H9 (cell line): Measurements from ENCODE around the gene ADARB2. TPM values are rescaled to one million over a fixed set of nuclear protein-coding genes. Genes with fewer than 3 reads are reported as not detected.

Source experiments
- DNase-seq: peaks from one replicate; pipeline ENCODE4 v3.0.0-alpha.2; 2017
- H2AFZ ChIP-seq: one replicate; pipeline ENCODE4 v1.6.1; 2013; ENCODE audit warnings: mild to moderate bottlenecking, low read length, control low read depth, moderate library complexity
- H2AK5ac ChIP-seq: 2 replicates; pipeline ENCODE4 v1.6.1; 2013; ENCODE audit warnings: low read length, control low read depth, mixed read lengths; ENCODE audit not compliant: insufficient read length
- H2BK120ac ChIP-seq: one replicate; pipeline ENCODE4 v1.6.1; 2013; ENCODE audit warnings: low read depth, mild to moderate bottlenecking, low read length, control low read depth, inconsistent platforms; ENCODE audit not compliant: poor library complexity, severe bottlenecking
- H2BK12ac ChIP-seq: 2 replicates; pipeline ENCODE4 v1.6.1; 2013; ENCODE audit warnings: low read length, control low read depth, mixed read lengths, low read depth; ENCODE audit not compliant: insufficient read length
- H2BK15ac ChIP-seq: 2 replicates; pipeline ENCODE4 v1.6.1; 2013; ENCODE audit warnings: low read depth, low read length, control low read depth
- H2BK20ac ChIP-seq: one replicate; pipeline ENCODE4 v1.6.1; 2013; ENCODE audit warnings: low read depth, mild to moderate bottlenecking, low read length, control low read depth, inconsistent platforms; ENCODE audit not compliant: poor library complexity, severe bottlenecking
- H2BK5ac ChIP-seq: 2 replicates; pipeline ENCODE4 v1.6.1; 2013; ENCODE audit warnings: low read length, control low read depth, mixed read lengths; ENCODE audit not compliant: insufficient read length
- H3K14ac ChIP-seq: 2 replicates; pipeline ENCODE4 v1.6.1; 2013; ENCODE audit warnings: low read length, control low read depth; ENCODE audit not compliant: insufficient read depth
- H3K18ac ChIP-seq: 2 replicates; pipeline ENCODE4 v1.6.1; 2013; ENCODE audit warnings: low read depth, mild to moderate bottlenecking, mixed read lengths, low read length, control low read depth; ENCODE audit not compliant: insufficient read length
- H3K23ac ChIP-seq: 2 replicates; pipeline ENCODE4 v1.6.1; 2013; ENCODE audit warnings: low read length, control low read depth, mixed read lengths, low read depth; ENCODE audit not compliant: insufficient read length
- H3K23me2 ChIP-seq: 2 replicates; pipeline ENCODE4 v1.6.1; 2013; ENCODE audit warnings: low read depth, mild to moderate bottlenecking, mixed read lengths, low read length, control low read depth; ENCODE audit not compliant: insufficient read length, poor library complexity, severe bottlenecking
- H3K27ac ChIP-seq: 2 replicates; pipeline ENCODE4 v1.5.1; 2013; ENCODE audit warnings: low read length, control low read depth, mixed read lengths, low read depth; ENCODE audit not compliant: insufficient read length
- H3K27me3 ChIP-seq: 2 replicates; pipeline ENCODE4 v1.6.1; 2013; ENCODE audit warnings: low read length, control low read depth, inconsistent platforms; ENCODE audit not compliant: insufficient read depth
- H3K4ac ChIP-seq: 2 replicates; pipeline ENCODE4 v1.6.1; 2013; ENCODE audit warnings: low read depth, mild to moderate bottlenecking, control low read depth, inconsistent platforms, low read length, moderate library complexity
- H3K4me1 ChIP-seq: 2 replicates; pipeline ENCODE4 v1.6.1; 2013; ENCODE audit warnings: low read length, control low read depth, inconsistent platforms; ENCODE audit not compliant: insufficient read depth
- H3K4me2 ChIP-seq: 2 replicates; pipeline ENCODE4 v1.6.1; 2013; ENCODE audit warnings: low read length, control low read depth, mixed read lengths; ENCODE audit not compliant: insufficient read length, insufficient read depth
- H3K56ac ChIP-seq: 2 replicates; pipeline ENCODE4 v1.6.1; 2013; ENCODE audit warnings: low read depth, mild to moderate bottlenecking, mixed read lengths, low read length, control low read depth; ENCODE audit not compliant: insufficient read length
- H3K79me1 ChIP-seq: 2 replicates; pipeline ENCODE4 v1.6.1; 2013; ENCODE audit warnings: low read depth, mild to moderate bottlenecking, moderate library complexity, low read length, control low read depth, inconsistent platforms; ENCODE audit not compliant: insufficient read depth, poor library complexity, severe bottlenecking
- H3K79me2 ChIP-seq: 2 replicates; pipeline ENCODE4 v1.6.1; 2013; ENCODE audit warnings: low read length, control low read depth, inconsistent platforms; ENCODE audit not compliant: insufficient read depth
- H3K9ac ChIP-seq: 2 replicates; pipeline ENCODE4 v1.6.1; 2013; ENCODE audit warnings: low read length, control low read depth, mixed read lengths; ENCODE audit not compliant: insufficient read length; ENCODE audit errors: extremely low read depth
- H3K9me3 ChIP-seq: one replicate; pipeline ENCODE4 v1.6.1; 2013; ENCODE audit warnings: low read depth, low read length, inconsistent platforms; ENCODE audit not compliant: control insufficient read depth
- H3T11ph ChIP-seq: one replicate; pipeline ENCODE4 v1.6.1; 2013; ENCODE audit warnings: mild to moderate bottlenecking, low read length, control low read depth, inconsistent platforms
- H4K20me1 ChIP-seq: one replicate; pipeline ENCODE4 v1.6.1; 2013; ENCODE audit not compliant: control insufficient read depth, insufficient read length, insufficient read depth
- H4K5ac ChIP-seq: 2 replicates; pipeline ENCODE4 v1.6.1; 2013; ENCODE audit warnings: low read depth, mild to moderate bottlenecking, mixed read lengths, low read length, control low read depth; ENCODE audit not compliant: insufficient read length
- H4K8ac ChIP-seq: replicated peaks from 2 replicates; pipeline ENCODE4 v1.6.1; 2013; ENCODE audit warnings: low read length, control low read depth, mixed read lengths, low read depth; ENCODE audit not compliant: insufficient read length
- H4K91ac ChIP-seq: 2 replicates; pipeline ENCODE4 v1.6.1; 2013; ENCODE audit warnings: low read depth, mild to moderate bottlenecking, moderate library complexity, mixed read lengths, low read length, control low read depth; ENCODE audit not compliant: insufficient read length
- H3K27ac Mint-ChIP-seq, 3 experiments: 2 replicates in 2 of 3; 3 replicates in 1 of 3; pipeline ENCODE4 v1.8.0; 2020 to 2021; ENCODE audit warnings: mixed read lengths in 3 of 3, mild to moderate bottlenecking in 1 of 3, moderate library complexity in 1 of 3
- H3K27me3 Mint-ChIP-seq: 2 replicates; pipeline ENCODE4 v1.8.0; 2021; ENCODE audit warnings: low read depth, mild to moderate bottlenecking, moderate library complexity, mixed read lengths
- H3K36me3 Mint-ChIP-seq, 3 experiments: 2 replicates in 2 of 3; 3 replicates in 1 of 3; pipeline ENCODE4 v1.8.0; 2020 to 2021; ENCODE audit warnings: low read depth in 3 of 3, mixed read lengths in 3 of 3; ENCODE audit not compliant: insufficient read depth in 1 of 3
- H3K4me1 Mint-ChIP-seq, 2 experiments: 2 replicates each; pipeline ENCODE4 v1.8.0; 2020; ENCODE audit warnings: mixed read lengths in 2 of 2
- H3K4me3 Mint-ChIP-seq, 2 experiments: 2 replicates in 1 of 2; 3 replicates in 1 of 2; pipeline ENCODE4 v1.8.0; 2020 to 2021; ENCODE audit warnings: mild to moderate bottlenecking in 2 of 2, mixed read lengths in 2 of 2, moderate library complexity in 1 of 2
- H3K9me3 Mint-ChIP-seq, 2 experiments: 2 replicates in 1 of 2; 3 replicates in 1 of 2; pipeline ENCODE4 v1.8.0; 2020; ENCODE audit warnings: mild to moderate bottlenecking in 2 of 2, mixed read lengths in 2 of 2, moderate library complexity in 1 of 2
- CTCF ChIP-seq: fragments of 200-600 bp; sonication (generic); conservative IDR thresholded peaks from 3 replicates; pipeline ENCODE4 v1.8.0; 2021; ENCODE audit warnings: antibody characterized with exemption, mild to moderate bottlenecking
- WGBS: extraction: QIAGEN DNeasy Blood & Tissue Kit; methylation state at CpG from one replicate; pipeline ENCODE4 v1.1.7; 2013; ENCODE audit warnings: missing lambda C conversion rate, low lambda C conversion rate, mixed read lengths; ENCODE audit not compliant: insufficient read length; ENCODE audit errors: extremely low coverage; 5-methylcytosine and 5-hydroxymethylcytosine counted together
- total RNA-seq: library from RNA; stranded (reverse); gene quantifications from 2 replicates; pipeline ENCODE4 v1.2.1, GENCODE V29; 2021

The ADARB2 gene
- total RNA-seq, 1 experiment from 2014 or later: 0.87 TPM

GRCh38 chr10:1632141-1632540 is 105.2 kb downstream of the ADARB2 start:
- no peak overlapping the region for H4K5ac ChIP-seq
- H3K4me2 ChIP-seq: no peak overlapping the region
- H3K23me2 ChIP-seq: no peaks in the 10 kb centered on the region
- no peak overlapping the region for H3K18ac ChIP-seq
- no peaks in the 10 kb centered on the region for H3K79me2 ChIP-seq
- peaks cover 2% of the 10 kb centered on the region; the same call in 1 of the 2 replicates for H3K4me1 ChIP-seq
- no peak overlapping the region for H4K8ac ChIP-seq
- WGBS: no CpG with 5 or more reads among the region's 3 CpGs
- Mint-ChIP-seq H3K27me3 (no peaks in the 10 kb centered on the region), H3K4me3 (no peak overlapping the region), H3K4me1 (peaks cover 15 to 21% of the 10 kb centered on the region in 2 experiments), H3K36me3 (peaks cover 0 to 2% (median 0%) of the 10 kb centered on the region in 3 experiments; a peak in 2 of 7 replicates), H3K9me3 (no peaks in the 10 kb centered on the region), H3K27ac (no peak overlapping the region)
- H2BK120ac ChIP-seq: no peak overlapping the region
- no peak overlapping the region for H4K91ac ChIP-seq
- no peak overlapping the region for H2BK20ac ChIP-seq
- H3K56ac ChIP-seq: no peak overlapping the region
- no peak for DNase-seq
- H2BK5ac ChIP-seq: no peak overlapping the region
- no peak overlapping the region for H3K14ac ChIP-seq
- H2AFZ ChIP-seq: no peak overlapping the region
- TF ChIP-seq CTCF: no peak
- no peak overlapping the region for H2BK12ac ChIP-seq
- no peak overlapping the region for H2AK5ac ChIP-seq
- H3K4ac ChIP-seq: no peak overlapping the region
- no peak overlapping the region for H2BK15ac ChIP-seq
- no peaks in the 10 kb centered on the region for H3K27me3 ChIP-seq
- H3K27ac ChIP-seq: no peak overlapping the region
- no peaks in the 10 kb centered on the region for H3K9me3 ChIP-seq
- no peak overlapping the region for H3K9ac ChIP-seq
- peaks cover 6% of the 10 kb centered on the region for H4K20me1 ChIP-seq
- H3K79me1 ChIP-seq: no peaks in the 10 kb centered on the region
- no peak overlapping the region for H3T11ph ChIP-seq
- H3K23ac ChIP-seq: no peak overlapping the region
